Measurements from ENCODE around the gene USP40. TPM values are rescaled to one million over a fixed set of nuclear protein-coding genes. Genes with fewer than 3 reads are reported as not detected.

The USP40 gene
- total and polyA plus RNA-seq, 2 experiments from 2014 or later = 5.7 to 11.7 TPM

GRCh38 chr2:233482616-233483015 lies 84.0 kb downstream of the USP40 start:
- no peak overlapping the region for H2AFZ ChIP-seq
- no peak overlapping the region for H3K27ac Mint-ChIP-seq
- H3K27me3 Mint-ChIP-seq (ENCODE audit: insufficient read depth, low read depth, poor library complexity) = peaks cover 3% of the 10 kb centered on the region
- no peaks in the 10 kb centered on the region for H3K4me1 ChIP-seq (ENCODE audit: insufficient read depth)
- peaks cover 6% of the 10 kb centered on the region; the same call in 1 of the 2 replicates for H3K36me3 ChIP-seq (ENCODE audit: insufficient read depth)
- no peak overlapping the region for H3K4me2 ChIP-seq
- H3K4me1 Mint-ChIP-seq = no peaks in the 10 kb centered on the region
- no peaks in the 10 kb centered on the region for H4K20me1 ChIP-seq (replicated peaks; ENCODE audit: insufficient read depth)
- ATAC-seq (no peak), DNase-seq (ENCODE audit: low spot score) (no peak)
- H3K4me3 Mint-ChIP-seq = no peak overlapping the region
- H3K9me2 ChIP-seq (ENCODE audit: insufficient read depth) = no peaks in the 10 kb centered on the region
- peaks cover 43% of the 10 kb centered on the region for H3K36me3 Mint-ChIP-seq (ENCODE audit: low read depth)
- no peak overlapping the region for H3K27ac ChIP-seq (ENCODE audit: low read depth)
- H3K4me3 ChIP-seq = no peak overlapping the region
- H3K79me2 ChIP-seq (replicated peaks; ENCODE audit: insufficient read depth) = no peaks in the 10 kb centered on the region
- no peaks in the 10 kb centered on the region for H3F3A ChIP-seq (replicated peaks; ENCODE audit: low read depth)
- no peaks in the 10 kb centered on the region for H3K27me3 ChIP-seq (ENCODE audit: insufficient read depth)
- peaks cover 19% of the 10 kb centered on the region for H3K9me3 Mint-ChIP-seq
- TF ChIP-seq REST (IDR thresholded peaks at IDR 0.05; ENCODE audit: unreplicated experiment) = no peak
- no peak for TF ChIP-seq JUNB (IDR thresholded peaks at IDR 0.05; ENCODE audit: unreplicated experiment)
- no peak for TF ChIP-seq STAT1 (IDR thresholded peaks at IDR 0.05; ENCODE audit: unreplicated experiment)
- no peak for TF ChIP-seq POLR2AphosphoS5 (IDR thresholded peaks at IDR 0.05; ENCODE audit: low read depth)
- no peak for TF ChIP-seq ZNF114 (CRISPR knock-in tag; IDR thresholded peaks at IDR 0.05)
- no peak for TF ChIP-seq EZH2 (IDR thresholded peaks at IDR 0.05; ENCODE audit: low read depth, unreplicated experiment)
- TF ChIP-seq CREB1 (CRISPR knock-in tag; IDR thresholded peaks at IDR 0.05; ENCODE audit: low read depth) = no peak
- no peak for TF ChIP-seq CTCF (conservative IDR thresholded peaks at IDR 0.05; ENCODE audit: low read depth in 2 of 2)

- no peaks in the 10 kb centered on the region for H3K4me1 Mint-ChIP-seq
These were observed 85.0 kb downstream of the USP40 start for GRCh38 chr2:233481368-233482142.

More at GRCh38 chr2:233481368-233482142, 85.0 kb downstream of the USP40 start:
- Histone ChIP-seq H3K9me2 (ENCODE audit: insufficient read depth) (no peaks in the 10 kb centered on the region), H3K4me2 (no peak overlapping the region), H3K4me1 (ENCODE audit: insufficient read depth) (no peaks in the 10 kb centered on the region), H3K27ac (ENCODE audit: low read depth) (no peak overlapping the region), H3K79me2 (replicated peaks; ENCODE audit: insufficient read depth) (no peaks in the 10 kb centered on the region), H2AFZ (no peak overlapping the region), H3K27me3 (ENCODE audit: insufficient read depth) (no peaks in the 10 kb centered on the region), H3F3A (replicated peaks; ENCODE audit: low read depth) (no peaks in the 10 kb centered on the region), H3K4me3 (no peak overlapping the region), H4K20me1 (replicated peaks; ENCODE audit: insufficient read depth) (no peaks in the 10 kb centered on the region), H3K36me3 (ENCODE audit: insufficient read depth) (peaks cover 6% of the 10 kb centered on the region; the same call in 1 of the 2 replicates)
- Mint-ChIP-seq H3K4me3 (no peak overlapping the region), H3K27ac (no peak overlapping the region), H3K27me3 (ENCODE audit: insufficient read depth, low read depth, poor library complexity) (peaks cover 5% of the 10 kb centered on the region), H3K36me3 (ENCODE audit: low read depth) (peaks cover 43% of the 10 kb centered on the region), H3K9me3 (peaks cover 19% of the 10 kb centered on the region)
- no peak for TF ChIP-seq JUNB (IDR thresholded peaks at IDR 0.05; ENCODE audit: unreplicated experiment)
- TF ChIP-seq REST (IDR thresholded peaks at IDR 0.05; ENCODE audit: unreplicated experiment) = no peak
- no peak for TF ChIP-seq STAT1 (IDR thresholded peaks at IDR 0.05; ENCODE audit: unreplicated experiment)
- no peak for TF ChIP-seq ETS1 (IDR thresholded peaks at IDR 0.05)
- DNase-seq (ENCODE audit: low spot score) = no peak
- ATAC-seq = no peak

All from GM23338 (cell line).